ENCODE results near the gene ZIC2.

The ZIC2 gene

GRCh38 chr13:99959540-99960230 is 21.9 kb upstream of the ZIC2 start:
- peak; percentile 67 for DNase-seq (ENCODE audit: low read depth, low spot score)

GRCh38 chr13:99960663-99961311 is 20.8 kb upstream of the ZIC2 start:
- peak; percentile 23 for DNase-seq (ENCODE audit: low read depth, low spot score)

- no peak for DNase-seq (ENCODE audit: low read depth, low spot score)
Measured at GRCh38 chr13:99961636-99962035, 19.9 kb upstream of the ZIC2 start.

GRCh38 chr13:99962242-99962641 is 19.3 kb upstream of the ZIC2 start:
- DNase-seq (ENCODE audit: low read depth, low spot score), result no peak

- no peak for DNase-seq (ENCODE audit: low read depth, low spot score)
Measured at GRCh38 chr13:99963816-99964339, 17.7 kb upstream of the ZIC2 start.

GRCh38 chr13:99965329-99966000 is 16.1 kb upstream of the ZIC2 start:
- DNase-seq (ENCODE audit: low read depth, low spot score), result no peak

GRCh38 chr13:99966064-99966805 is 15.3 kb upstream of the ZIC2 start:
- peak; percentile 33 for DNase-seq (ENCODE audit: low read depth, low spot score)

- no peak for DNase-seq (ENCODE audit: low read depth, low spot score)
Measured at GRCh38 chr13:99967498-99967868, 14.1 kb upstream of the ZIC2 start.

GRCh38 chr13:99967869-99968520 is 13.6 kb upstream of the ZIC2 start:
- peak; percentile 66 for DNase-seq (ENCODE audit: low read depth, low spot score)

GRCh38 chr13:99968521-99969452 is 12.8 kb upstream of the ZIC2 start:
- DNase-seq (ENCODE audit: low read depth, low spot score), result peak; percentile 73

- DNase-seq (ENCODE audit: low read depth, low spot score), result no peak
Measured at GRCh38 chr13:99969453-99969918, 12.1 kb upstream of the ZIC2 start.

- peak; percentile 79 for DNase-seq (ENCODE audit: low read depth, low spot score)
Measured at GRCh38 chr13:99969919-99970650, 11.5 kb upstream of the ZIC2 start.

GRCh38 chr13:99970651-99971575 is 10.7 kb upstream of the ZIC2 start:
- DNase-seq (ENCODE audit: low read depth, low spot score), result peak; percentile 68

- DNase-seq (ENCODE audit: low read depth, low spot score), result peak; percentile 84
Measured at GRCh38 chr13:99971576-99972189, 9.9 kb upstream of the ZIC2 start, which contains the start of gene ZIC5. Gene ZIC5, minus strand, starts transcription at chr13:99971767. Its CDS starts 164 bp downstream, at chr13:99971603.

GRCh38 chr13:99972190-99972731 is 9.3 kb upstream of the ZIC2 start:
- DNase-seq (ENCODE audit: low read depth, low spot score), result no peak

GRCh38 chr13:99973163-99973807 is 8.3 kb upstream of the ZIC2 start:
- no peak for DNase-seq (ENCODE audit: low read depth, low spot score)

- DNase-seq (ENCODE audit: low read depth, low spot score), result no peak
Measured at GRCh38 chr13:99973808-99974185, 7.8 kb upstream of the ZIC2 start.
